Activated CD4-positive, alpha-beta T cell treated with anti-CD3 and anti-CD28 coated beads, Interleukin-2, amount 10 ng/mL, durations not matched to agents 7 days and 5 days (primary cell): ENCODE results near the gene NOL7. TPM values are rescaled to one million over a fixed set of nuclear protein-coding genes. Genes with fewer than 3 reads are reported as not detected.

Experiments
- CTCF ChIA-PET: fragments of 350-600 bp; sonication (Branson Sonifier 250); formaldehyde crosslinking; loops from one replicate; lab custom pipeline; 2021; ENCODE audit warnings: antibody characterized with exemption; lab: Charles Lee
- POLR2A ChIA-PET: fragments of 350-600 bp; sonication (Branson Sonifier 250); formaldehyde crosslinking; loops from one replicate; lab custom pipeline; 2021; ENCODE audit warnings: antibody characterized with exemption; lab: Charles Lee
- DNase-seq: peaks from one replicate; pipeline ENCODE4 v3.0.0-alpha.2; 2020
- H3K27ac Mint-ChIP-seq: one replicate; pipeline ENCODE4 v1.8.0; 2021; ENCODE audit warnings: mild to moderate bottlenecking, moderate library complexity, mixed read lengths
- H3K27me3 Mint-ChIP-seq: one replicate; pipeline ENCODE4 v1.8.0; 2021; ENCODE audit warnings: mixed read lengths
- H3K36me3 Mint-ChIP-seq: one replicate; pipeline ENCODE4 v1.8.0; 2021; ENCODE audit warnings: low read depth, mixed read lengths
- H3K4me1 Mint-ChIP-seq: one replicate; pipeline ENCODE4 v1.8.0; 2021; ENCODE audit warnings: mixed read lengths
- H3K4me3 Mint-ChIP-seq: one replicate; pipeline ENCODE4 v1.8.0; 2021; ENCODE audit warnings: mild to moderate bottlenecking, moderate library complexity, mixed read lengths
- H3K9me3 Mint-ChIP-seq: one replicate; pipeline ENCODE4 v1.8.0; 2021; ENCODE audit warnings: mixed read lengths
- total RNA-seq, 2 experiments: library from RNA; stranded (reverse); gene quantifications; one replicate each; pipeline ENCODE4 v1.2.3, GENCODE V29; 2021

Gene NOL7
- 10 to 100 TPM; 53.5 to 57.7 TPM for total RNA-seq

DNA sequence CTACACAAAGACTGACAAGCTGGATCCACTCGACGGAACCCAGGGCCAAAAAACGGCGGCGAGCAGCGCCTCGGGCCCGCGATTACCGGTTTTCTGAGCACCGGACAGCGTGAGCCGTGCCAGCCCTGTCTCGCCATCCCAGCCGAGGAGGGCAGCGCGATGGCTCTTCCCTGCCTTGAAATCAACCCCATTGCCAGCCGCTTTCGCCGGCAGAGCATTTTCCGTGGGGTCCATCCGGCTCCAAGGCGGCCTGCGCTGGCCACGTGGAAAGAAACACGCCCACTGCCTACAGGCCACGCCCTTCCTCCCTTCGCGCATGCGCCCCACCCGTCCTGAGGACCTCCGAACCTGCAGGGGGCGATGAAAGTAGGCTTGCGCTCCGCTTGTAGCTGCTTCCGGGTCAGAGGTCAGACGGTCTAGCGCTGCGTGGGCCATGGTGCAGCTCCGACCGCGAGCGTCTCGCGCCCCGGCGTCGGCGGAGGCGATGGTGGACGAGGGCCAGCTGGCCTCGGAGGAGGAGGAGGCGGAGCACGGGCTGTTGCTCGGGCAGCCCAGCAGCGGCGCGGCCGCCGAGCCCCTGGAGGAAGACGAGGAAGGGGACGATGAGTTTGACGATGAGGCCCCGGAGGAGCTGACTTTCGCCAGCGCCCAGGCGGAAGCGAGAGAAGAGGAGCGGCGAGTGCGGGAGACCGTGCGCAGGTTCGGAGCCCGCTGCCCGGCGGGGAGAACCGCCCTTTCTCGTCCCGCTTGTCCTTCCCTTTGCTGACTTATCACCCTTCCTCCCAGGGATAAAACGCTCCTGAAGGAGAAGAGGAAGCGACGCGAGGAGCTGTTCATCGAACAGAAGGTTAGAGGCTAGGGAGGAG, at the start of gene NOL7:
TSS of gene NOL7 (plus strand) at position 410 of the 866 bp plus-strand sequence. CDS start at position 434, 24 bp downstream.
- Mint-ChIP-seq H3K4me3 (peak within 1 kb of the TSS; percentile 92), H3K4me1 (peaks cover 57% of the 10 kb centered on the region), H3K9me3 (no peaks in the 10 kb centered on the region), H3K36me3 (peaks cover 19% of the 10 kb centered on the region), H3K27ac (peak within 1 kb of the TSS; percentile 92), H3K27me3 (no peaks in the 10 kb centered on the region)
- ChIA-PET POLR2A (interaction anchor here (0.5 to 1.2 kb wide), 4 partner anchors 41 to 1169 kb away, joined by 3 to 4 read pairs (median 3); partner anchors contain the start of genes SIRT5 and TBC1D7), CTCF (interaction anchor here (0.6 to 4.1 kb wide), 36 partner anchors 10 to 287 kb away, joined by 3 to 69 read pairs (median 4); partner anchors contain the start of genes RANBP9, SIRT5 and TBC1D7)
- DNase-seq: peak; percentile 99

DNA sequence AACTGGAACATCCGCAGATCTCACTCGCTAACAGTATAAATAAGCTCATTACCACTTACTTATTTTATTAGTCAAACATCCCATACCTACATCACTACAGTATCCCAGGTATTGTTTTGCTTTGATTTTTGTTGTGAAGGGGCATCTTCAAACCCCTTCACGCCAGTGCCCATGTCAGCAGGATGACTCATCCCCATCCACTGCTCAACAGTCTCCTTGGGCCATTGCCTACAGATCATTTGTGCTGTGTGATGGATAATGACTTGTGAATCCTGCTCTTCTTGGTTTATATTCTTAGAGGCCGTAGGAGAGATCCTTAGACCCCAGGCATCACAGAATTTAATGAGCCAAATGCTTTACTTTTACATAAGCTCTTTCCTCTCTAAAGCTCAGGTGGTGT, 49.2 kb upstream of the NOL7 start:
- no peak for DNase-seq
- H3K36me3 Mint-ChIP-seq: no peaks in the 10 kb centered on the region
- no peak overlapping the region for H3K27ac Mint-ChIP-seq
- no peaks in the 10 kb centered on the region for H3K9me3 Mint-ChIP-seq
- no peak overlapping the region for H3K4me3 Mint-ChIP-seq
- no peaks in the 10 kb centered on the region for H3K4me1 Mint-ChIP-seq
- POLR2A ChIA-PET: no interaction called here
- H3K27me3 Mint-ChIP-seq: peaks cover 9% of the 10 kb centered on the region
- CTCF ChIA-PET: interaction anchor here (1.0 to 1.3 kb wide), 2 partner anchors 9 to 49 kb away, joined by 4 to 5 read pairs; partner anchors contain the start of gene NOL7

- Mint-ChIP-seq H3K27ac (no peak overlapping the region), H3K9me3 (no peaks in the 10 kb centered on the region), H3K36me3 (no peaks in the 10 kb centered on the region), H3K4me3 (no peak overlapping the region), H3K4me1 (no peaks in the 10 kb centered on the region), H3K27me3 (peaks cover 9% of the 10 kb centered on the region)
- POLR2A ChIA-PET: no interaction called here
- CTCF ChIA-PET: interaction anchor here (1.0 kb wide), 1 partner anchor 49 kb away, joined by 4 read pairs; the partner anchor contains the start of gene NOL7
- no peak for DNase-seq
Measured at GRCh38 chr6:13566500-13566899, 48.6 kb upstream of the NOL7 start.

- no peak for DNase-seq
- Mint-ChIP-seq H3K4me3 (no peak overlapping the region), H3K27me3 (peaks cover 6% of the 10 kb centered on the region), H3K27ac (no peak overlapping the region), H3K4me1 (peaks cover 15% of the 10 kb centered on the region), H3K9me3 (no peaks in the 10 kb centered on the region), H3K36me3 (no peaks in the 10 kb centered on the region)
- ChIA-PET CTCF (interaction anchor here (0.8 to 1.0 kb wide), 3 partner anchors 12 to 226 kb away, joined by 3 to 9 read pairs (median 4); no protein-coding TSS in a partner anchor), POLR2A (no interaction called here)
Measured at GRCh38 chr6:13568970-13569369, 46.2 kb upstream of the NOL7 start.

DNA sequence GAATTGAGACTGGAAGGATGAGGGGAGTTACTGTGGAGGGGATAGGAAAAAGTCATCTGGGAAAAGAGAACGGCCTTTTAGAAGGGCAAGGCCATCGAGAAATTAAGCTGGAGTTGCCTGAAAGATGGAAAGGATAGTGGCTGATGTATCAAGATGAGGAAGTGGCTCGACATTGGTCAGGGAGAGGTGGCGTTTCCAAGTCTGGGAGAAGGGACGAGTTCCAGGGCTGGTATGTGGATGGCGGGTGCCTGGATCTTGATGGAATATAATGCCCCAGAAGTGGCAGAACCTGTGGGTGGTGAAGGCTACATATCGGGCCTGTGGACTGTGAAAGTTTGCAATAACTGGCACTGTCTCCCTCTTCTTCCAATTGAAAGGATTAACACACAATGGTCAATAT, 42.9 kb upstream of the NOL7 start:
- ChIA-PET POLR2A (no interaction called here), CTCF (interaction anchor here (3.7 kb wide), 1 partner anchor 11 kb away, joined by 26 read pairs; no protein-coding TSS in a partner anchor)
- Mint-ChIP-seq H3K27me3 (peaks cover 3% of the 10 kb centered on the region), H3K27ac (no peak overlapping the region), H3K9me3 (no peaks in the 10 kb centered on the region), H3K36me3 (no peaks in the 10 kb centered on the region), H3K4me1 (peaks cover 34% of the 10 kb centered on the region), H3K4me3 (peak overlapping the region; percentile 88)
- no peak for DNase-seq

- peaks cover 3% of the 10 kb centered on the region for H3K27me3 Mint-ChIP-seq
- DNase-seq: no peak
- peak overlapping the region; percentile 88 for H3K4me3 Mint-ChIP-seq
- H3K36me3 Mint-ChIP-seq: peaks cover 5% of the 10 kb centered on the region
- POLR2A ChIA-PET: interaction anchor here (0.6 kb wide), 1 partner anchor 11 kb away, joined by 4 read pairs; no protein-coding TSS in a partner anchor
- peaks cover 34% of the 10 kb centered on the region for H3K4me1 Mint-ChIP-seq
- peaks cover 5% of the 10 kb centered on the region for H3K9me3 Mint-ChIP-seq
- H3K27ac Mint-ChIP-seq: peak overlapping the region; percentile 90
- CTCF ChIA-PET: interaction anchor here (3.7 kb wide), 1 partner anchor 11 kb away, joined by 26 read pairs; no protein-coding TSS in a partner anchor
Measured at GRCh38 chr6:13572951-13573654, 42.0 kb upstream of the NOL7 start.

DNA sequence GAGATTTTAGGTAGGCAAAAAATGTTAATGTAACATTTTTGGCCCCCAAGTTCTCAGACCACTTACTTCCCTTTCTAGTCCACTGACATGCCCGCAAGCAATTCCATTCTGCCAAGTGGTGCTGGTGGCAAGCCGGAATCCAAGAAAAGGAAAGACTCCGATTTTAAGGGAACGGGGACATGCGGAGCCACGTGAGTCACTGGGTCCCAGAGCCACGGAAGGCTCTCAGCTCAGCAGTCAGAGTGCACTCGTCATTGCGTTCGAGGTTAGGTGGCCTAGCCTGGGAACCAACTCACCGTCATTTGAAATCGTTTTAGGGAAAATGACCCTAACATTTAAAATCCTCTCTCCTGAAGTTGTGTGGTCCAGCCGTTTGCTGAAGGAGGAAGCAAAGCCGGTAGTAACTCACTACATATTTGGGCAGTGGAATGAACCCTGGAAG, 41.4 kb upstream of the NOL7 start:
- peaks cover 6% of the 10 kb centered on the region for H3K36me3 Mint-ChIP-seq
- H3K27me3 Mint-ChIP-seq: peaks cover under 1% of the 10 kb centered on the region
- H3K4me1 Mint-ChIP-seq: peaks cover 34% of the 10 kb centered on the region
- H3K9me3 Mint-ChIP-seq: peaks cover 6% of the 10 kb centered on the region
- ChIA-PET POLR2A (interaction anchor here (1.1 kb wide), 1 partner anchor 11 kb away, joined by 6 read pairs; no protein-coding TSS in a partner anchor), CTCF (interaction anchor here (1.0 to 3.7 kb wide), 3 partner anchors 12 to 38 kb away, joined by 3 to 26 read pairs (median 12); no protein-coding TSS in a partner anchor)
- peak overlapping the region; percentile 90 for H3K27ac Mint-ChIP-seq
- peak; percentile 11 for DNase-seq
- peak overlapping the region; percentile 88 for H3K4me3 Mint-ChIP-seq

GRCh38 chr6:13574149-13574570, 41.0 kb upstream of the NOL7 start:
- Mint-ChIP-seq H3K9me3 (peaks cover 6% of the 10 kb centered on the region), H3K36me3 (peaks cover 6% of the 10 kb centered on the region), H3K27me3 (no peaks in the 10 kb centered on the region), H3K4me1 (peaks cover 34% of the 10 kb centered on the region), H3K27ac (peak overlapping the region; percentile 98), H3K4me3 (peak overlapping the region; percentile 88)
- peak; percentile 92 for DNase-seq
- ChIA-PET POLR2A (interaction anchor here (0.8 to 1.1 kb wide), 3 partner anchors 11 to 240 kb away, joined by 3 to 6 read pairs (median 3); partner anchors contain the start of gene MCUR1), CTCF (interaction anchor here (0.5 to 3.7 kb wide), 28 partner anchors 10 to 492 kb away, joined by 3 to 26 read pairs (median 8); partner anchors contain the start of genes NOL7 and TBC1D7)

DNA sequence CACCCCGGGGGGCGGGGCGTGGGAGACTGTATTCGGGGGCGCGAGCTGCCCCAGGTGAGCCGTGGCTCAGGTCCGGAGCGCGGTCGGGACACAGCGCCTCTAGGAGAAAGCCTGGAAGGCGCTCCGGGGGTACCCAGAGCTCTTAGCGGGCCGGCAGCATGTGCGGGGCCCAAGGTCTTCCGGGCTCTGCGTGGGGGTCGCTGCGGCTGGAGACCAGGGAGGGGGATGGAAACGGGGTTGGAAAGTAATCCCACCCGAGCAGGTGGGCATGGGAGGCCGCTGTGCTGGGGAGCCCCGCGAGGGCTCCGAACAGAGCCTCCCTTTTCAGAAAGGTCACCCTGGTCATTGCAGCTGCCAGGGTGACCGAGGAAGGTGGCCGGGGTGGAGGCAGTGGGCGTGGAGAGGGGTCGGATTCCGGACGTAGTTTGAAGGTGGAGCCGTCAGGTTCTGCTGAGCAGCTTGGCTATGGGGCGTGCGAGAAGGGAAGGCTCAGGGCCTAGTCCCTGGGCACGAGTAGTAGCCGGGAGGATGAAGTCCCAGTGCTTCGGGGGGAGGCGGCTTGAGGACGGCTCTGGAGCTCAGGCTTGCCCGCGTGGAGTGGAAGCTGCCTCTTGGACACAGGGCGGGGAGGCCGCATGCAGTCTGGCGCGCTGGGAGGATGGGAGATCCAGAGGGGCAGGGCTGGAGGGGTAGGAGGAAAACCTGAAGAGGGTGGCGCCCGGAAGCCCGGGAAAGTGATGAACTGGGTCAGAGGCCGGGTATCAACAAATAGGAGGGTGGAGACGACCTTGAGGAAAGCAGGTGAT, 40.4 kb upstream of the NOL7 start, which contains the start of gene SIRT5:
TSS of gene SIRT5 (plus strand) at position 31 of the 806 bp plus-strand sequence. CDS start 9,510 bp downstream, outside the sequence.
- Mint-ChIP-seq H3K4me3 (peak within 1 kb of the TSS; percentile 88), H3K9me3 (peaks cover 6% of the 10 kb centered on the region), H3K27me3 (no peaks in the 10 kb centered on the region), H3K27ac (peak within 1 kb of the TSS; percentile 98), H3K4me1 (peaks cover 34% of the 10 kb centered on the region), H3K36me3 (peaks cover 6% of the 10 kb centered on the region)
- ChIA-PET CTCF (interaction anchor here (0.5 to 3.7 kb wide), 46 partner anchors 9 to 492 kb away, joined by 3 to 26 read pairs (median 4); partner anchors contain the start of genes GFOD1, NOL7 and TBC1D7), POLR2A (interaction anchor here (0.6 to 1.3 kb wide), 6 partner anchors 12 to 246 kb away, joined by 3 to 6 read pairs (median 4); partner anchors contain the start of genes MCUR1 and TBC1D7)
- DNase-seq: peak; percentile 89

DNA sequence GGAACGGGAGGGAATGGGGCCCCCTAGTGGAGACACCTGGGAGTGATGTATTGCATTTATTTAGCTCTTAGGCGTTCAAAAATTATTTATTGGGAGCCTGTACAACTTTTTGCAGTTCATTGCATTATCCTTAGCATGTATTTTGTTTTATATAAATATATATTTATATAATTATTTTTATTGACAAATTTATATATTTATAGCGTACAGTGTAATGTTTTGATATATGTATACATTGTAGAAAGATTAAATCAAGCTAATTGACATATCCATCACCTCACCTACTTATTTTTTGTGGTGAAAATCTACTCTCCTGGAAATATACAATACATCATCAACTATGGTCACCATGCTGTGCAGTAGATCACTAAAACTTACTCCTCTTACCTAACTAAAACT, 39.8 kb upstream of the NOL7 start:
- peak overlapping the region; percentile 98 for H3K27ac Mint-ChIP-seq
- peaks cover 34% of the 10 kb centered on the region for H3K4me1 Mint-ChIP-seq
- H3K9me3 Mint-ChIP-seq: peaks cover 6% of the 10 kb centered on the region
- H3K36me3 Mint-ChIP-seq: peaks cover 10% of the 10 kb centered on the region
- POLR2A ChIA-PET: interaction anchor here (0.6 to 1.3 kb wide), 3 partner anchors 106 to 247 kb away, joined by 4 to 5 read pairs (median 5); partner anchors contain the start of gene TBC1D7
- CTCF ChIA-PET: interaction anchor here (0.6 to 3.7 kb wide), 36 partner anchors 9 to 491 kb away, joined by 3 to 26 read pairs (median 4); partner anchors contain the start of genes GFOD1, NOL7 and TBC1D7
- peak overlapping the region; percentile 88 for H3K4me3 Mint-ChIP-seq
- no peak for DNase-seq
- H3K27me3 Mint-ChIP-seq: no peaks in the 10 kb centered on the region

DNA sequence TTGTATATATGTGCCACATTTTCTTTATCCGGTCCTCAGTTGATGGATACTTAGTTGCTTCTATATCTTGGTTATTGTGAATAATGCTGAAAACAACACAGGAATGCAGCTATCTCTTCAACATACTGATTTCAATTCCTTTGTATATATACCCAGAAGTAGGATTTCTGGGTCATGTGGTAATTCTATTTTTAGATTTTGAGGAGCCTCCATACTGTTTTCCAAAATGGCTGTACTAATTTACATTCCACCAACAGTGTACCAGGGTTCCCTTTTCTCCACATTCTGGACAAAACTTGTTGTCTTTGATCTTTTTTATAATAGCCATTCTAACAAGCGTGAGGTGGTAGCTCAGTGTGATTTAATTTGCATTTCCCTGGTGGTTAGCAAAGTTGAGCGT, 39.1 kb upstream of the NOL7 start:
- Mint-ChIP-seq H3K36me3 (peaks cover 12% of the 10 kb centered on the region), H3K9me3 (peaks cover 6% of the 10 kb centered on the region), H3K27me3 (no peaks in the 10 kb centered on the region), H3K27ac (peak overlapping the region; percentile 7), H3K4me3 (peak overlapping the region; percentile 26), H3K4me1 (peaks cover 34% of the 10 kb centered on the region)
- CTCF ChIA-PET: interaction anchor here (0.7 to 2.7 kb wide), 10 partner anchors 12 to 237 kb away, joined by 3 to 17 read pairs (median 8); partner anchors contain the start of genes GFOD1 and NOL7
- DNase-seq: no peak
- POLR2A ChIA-PET: interaction anchor here (0.6 kb wide), 1 partner anchor 14 kb away, joined by 4 read pairs; no protein-coding TSS in a partner anchor
